ENCODE results near the gene SPTBN2. TPM values are rescaled to one million over a fixed set of nuclear protein-coding genes. Genes with fewer than 3 reads are reported as not detected.

The SPTBN2 gene
- total and polyA plus RNA-seq, 2 donors from 2014 or later, result 64.9 to 69.8 TPM

GRCh38 chr11:66686100-66686785 lies 42.8 kb downstream of the SPTBN2 start:
- TF ChIP-seq CTCF (IDR thresholded peaks at IDR 0.05; ENCODE audit: borderline replicate concordance, extremely low read depth, insufficient read depth), result no peak
- Histone ChIP-seq H3K27me3 (ENCODE audit: control insufficient read depth, insufficient read depth, low read length) (no peaks in the 10 kb centered on the region), H3K4me3 (ENCODE audit: low read length in 3 of 3) (no peak overlapping the region), H3K9me3 (ENCODE audit: control insufficient read depth in 2 of 3, insufficient read depth in 1 of 3, low read length in 3 of 3) (no peaks in the 10 kb centered on the region), H3K27ac (ENCODE audit: low read depth in 2 of 2, low read length in 2 of 2) (no peak overlapping the region), H3K9ac (ENCODE audit: low read length in 3 of 3) (no peak overlapping the region), H3K36me3 (ENCODE audit: control insufficient read depth in 2 of 3, insufficient read depth in 3 of 3, low read length in 3 of 3) (peaks cover 0 to 7% (median 4%) of the 10 kb centered on the region in 3 donors), H3K4me1 (ENCODE audit: control insufficient read depth in 2 of 3, insufficient read depth in 2 of 3, low read depth in 1 of 3, low read length in 3 of 3) (no peaks in the 10 kb centered on the region)
- intact Hi-C loops (cut with DNase I), result loop anchor here (10.0 kb wide), 1 partner anchor 281 kb away; no protein-coding TSS in a partner anchor
- DNase-seq (no peak), FAIRE-seq (no peak)

GRCh38 chr11:66685276-66686099 lies 43.5 kb downstream of the SPTBN2 start:
- H3K27ac ChIP-seq (ENCODE audit: low read depth in 2 of 2, low read length in 2 of 2), result no peak overlapping the region
- peak in 1 of 5 donors; percentile 37 for DNase-seq
- H3K9ac ChIP-seq (ENCODE audit: low read length in 3 of 3), result no peak overlapping the region
- no peak overlapping the region for H3K4me3 ChIP-seq (ENCODE audit: low read length in 3 of 3)
- H3K36me3 ChIP-seq (ENCODE audit: control insufficient read depth in 2 of 3, insufficient read depth in 3 of 3, low read length in 3 of 3), result peaks cover 0 to 6% (median 3%) of the 10 kb centered on the region in 3 donors
- intact Hi-C loops (cut with DNase I), result loop anchor here (10.0 kb wide), 1 partner anchor 281 kb away; no protein-coding TSS in a partner anchor
- FAIRE-seq, result no peak
- no peak for TF ChIP-seq CTCF (IDR thresholded peaks at IDR 0.05; ENCODE audit: borderline replicate concordance, extremely low read depth, insufficient read depth)
- no peaks in the 10 kb centered on the region for H3K9me3 ChIP-seq (ENCODE audit: control insufficient read depth in 2 of 3, insufficient read depth in 1 of 3, low read length in 3 of 3)
- no peaks in the 10 kb centered on the region for H3K27me3 ChIP-seq (ENCODE audit: control insufficient read depth, insufficient read depth, low read length)
- no peaks in the 10 kb centered on the region for H3K4me1 ChIP-seq (ENCODE audit: control insufficient read depth in 2 of 3, insufficient read depth in 2 of 3, low read depth in 1 of 3, low read length in 3 of 3)

- no peaks in the 10 kb centered on the region for H3K9me3 ChIP-seq (ENCODE audit: control insufficient read depth in 2 of 3, insufficient read depth in 1 of 3, low read length in 3 of 3)
- H3K27ac ChIP-seq (ENCODE audit: low read depth in 2 of 2, low read length in 2 of 2), result no peak overlapping the region
- intact Hi-C loops (cut with DNase I), result loop anchor here (10.0 kb wide), 1 partner anchor 280 kb away; no protein-coding TSS in a partner anchor
- no peak overlapping the region for H3K9ac ChIP-seq (ENCODE audit: low read length in 3 of 3)
- H3K36me3 ChIP-seq (ENCODE audit: control insufficient read depth in 2 of 3, insufficient read depth in 3 of 3, low read length in 3 of 3), result peaks cover 0 to 3% (median 0%) of the 10 kb centered on the region in 3 donors
- TF ChIP-seq CTCF (IDR thresholded peaks at IDR 0.05; ENCODE audit: borderline replicate concordance, extremely low read depth, insufficient read depth), result no peak
- H3K4me1 ChIP-seq (ENCODE audit: control insufficient read depth in 2 of 3, insufficient read depth in 2 of 3, low read depth in 1 of 3, low read length in 3 of 3), result no peaks in the 10 kb centered on the region
- FAIRE-seq (no peak), DNase-seq (no peak)
- no peaks in the 10 kb centered on the region for H3K27me3 ChIP-seq (ENCODE audit: control insufficient read depth, insufficient read depth, low read length)
- no peak overlapping the region for H3K4me3 ChIP-seq (ENCODE audit: low read length in 3 of 3)
These were observed 44.4 kb downstream of the SPTBN2 start for GRCh38 chr11:66684635-66685034.
